C4-2B (cell line): ENCODE data around the gene HDAC10.

Experiments used
- H3K27ac ChIP-seq: fragments of 450-650 bp; 2 replicates; pipeline ENCODE4 v1.5.1; 2017
- ZFX ChIP-seq: fragments of 450-650 bp; IDR thresholded peaks from 2 replicates; pipeline ENCODE4 v1.6.1; 2017
- TF ChIP-seq, protein P1 (sequence below): fragments of 450-650 bp; conservative IDR thresholded peaks from 2 replicates; pipeline ENCODE4 v1.5.1; 2017; ENCODE audit warnings: mild to moderate bottlenecking

Gene HDAC10

GRCh38 chr22:50281957-50282356 lies 30.9 kb upstream of the HDAC10 start:
- H3K27ac ChIP-seq: no peak overlapping the region
- TF ChIP-seq, protein P1, sequence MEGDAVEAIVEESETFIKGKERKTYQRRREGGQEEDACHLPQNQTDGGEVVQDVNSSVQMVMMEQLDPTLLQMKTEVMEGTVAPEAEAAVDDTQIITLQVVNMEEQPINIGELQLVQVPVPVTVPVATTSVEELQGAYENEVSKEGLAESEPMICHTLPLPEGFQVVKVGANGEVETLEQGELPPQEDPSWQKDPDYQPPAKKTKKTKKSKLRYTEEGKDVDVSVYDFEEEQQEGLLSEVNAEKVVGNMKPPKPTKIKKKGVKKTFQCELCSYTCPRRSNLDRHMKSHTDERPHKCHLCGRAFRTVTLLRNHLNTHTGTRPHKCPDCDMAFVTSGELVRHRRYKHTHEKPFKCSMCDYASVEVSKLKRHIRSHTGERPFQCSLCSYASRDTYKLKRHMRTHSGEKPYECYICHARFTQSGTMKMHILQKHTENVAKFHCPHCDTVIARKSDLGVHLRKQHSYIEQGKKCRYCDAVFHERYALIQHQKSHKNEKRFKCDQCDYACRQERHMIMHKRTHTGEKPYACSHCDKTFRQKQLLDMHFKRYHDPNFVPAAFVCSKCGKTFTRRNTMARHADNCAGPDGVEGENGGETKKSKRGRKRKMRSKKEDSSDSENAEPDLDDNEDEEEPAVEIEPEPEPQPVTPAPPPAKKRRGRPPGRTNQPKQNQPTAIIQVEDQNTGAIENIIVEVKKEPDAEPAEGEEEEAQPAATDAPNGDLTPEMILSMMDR: no peak
- no peak for TF ChIP-seq ZFX

DNA sequence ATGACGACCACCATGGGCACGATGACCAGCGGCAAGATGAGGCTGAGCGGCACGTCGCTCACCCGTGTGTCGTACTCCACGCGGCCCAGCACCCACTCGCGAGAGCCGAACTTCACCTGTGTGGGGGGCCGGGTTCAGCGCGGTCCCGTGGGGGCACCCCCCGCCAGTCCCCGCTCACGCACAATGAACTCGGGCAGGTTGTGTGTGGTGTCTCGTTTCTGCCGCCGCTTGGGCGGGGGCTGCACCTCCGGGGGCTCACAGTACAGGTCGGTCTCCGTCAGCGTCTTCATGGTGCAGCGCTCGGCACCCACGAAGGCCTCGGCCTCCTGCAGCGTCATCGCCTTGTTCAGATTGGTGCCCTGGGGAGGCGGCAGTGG lies 30.3 kb upstream of the HDAC10 start:
- no peak for TF ChIP-seq ZFX
- TF ChIP-seq, protein P1: no peak
- no peak overlapping the region for H3K27ac ChIP-seq

- H3K27ac ChIP-seq: no peak overlapping the region
- TF ChIP-seq, protein P1: no peak
- TF ChIP-seq ZFX: no peak
Observed at GRCh38 chr22:50280708-50281383, 29.8 kb upstream of the HDAC10 start.

- H3K27ac ChIP-seq: no peak overlapping the region
- no peak for TF ChIP-seq ZFX
- TF ChIP-seq, protein P1: no peak
Observed at GRCh38 chr22:50280022-50280707, 29.1 kb upstream of the HDAC10 start.

- no peak overlapping the region for H3K27ac ChIP-seq
- no peak for TF ChIP-seq ZFX
- TF ChIP-seq, protein P1: no peak
Observed at GRCh38 chr22:50278956-50279619, 28.0 kb upstream of the HDAC10 start.

DNA sequence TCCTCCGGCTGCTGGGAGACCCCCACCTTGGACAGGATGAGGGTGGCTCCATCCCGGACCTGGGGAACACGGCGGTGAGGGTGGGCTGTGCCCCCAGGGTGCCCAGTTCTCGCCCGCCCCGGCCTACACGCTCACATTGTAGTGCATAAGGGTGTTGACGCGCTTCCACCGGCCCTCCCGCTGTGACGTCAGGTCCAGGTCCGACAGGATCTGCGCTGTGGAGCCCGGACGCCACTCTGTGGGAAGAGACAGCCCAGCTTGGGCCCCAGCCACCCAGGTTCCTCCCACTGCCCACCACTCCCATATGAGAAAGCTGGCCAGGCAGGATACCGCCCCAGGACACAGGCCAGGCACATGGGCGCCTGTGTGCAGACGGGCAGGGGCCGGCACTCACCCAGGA lies 27.4 kb upstream of the HDAC10 start:
- no peak overlapping the region for H3K27ac ChIP-seq
- TF ChIP-seq, protein P1: no peak
- TF ChIP-seq ZFX: no peak

GRCh38 chr22:50277761-50278160 lies 26.7 kb upstream of the HDAC10 start:
- TF ChIP-seq, protein P1: no peak
- no peak for TF ChIP-seq ZFX
- H3K27ac ChIP-seq: no peak overlapping the region
